ENCODE data around the gene PCYT2. TPM values are rescaled to one million over a fixed set of nuclear protein-coding genes. Genes with fewer than 3 reads are reported as not detected.

Gene PCYT2
- total RNA-seq, 1 experiment from 2014 or later: 55.4 TPM

DNA sequence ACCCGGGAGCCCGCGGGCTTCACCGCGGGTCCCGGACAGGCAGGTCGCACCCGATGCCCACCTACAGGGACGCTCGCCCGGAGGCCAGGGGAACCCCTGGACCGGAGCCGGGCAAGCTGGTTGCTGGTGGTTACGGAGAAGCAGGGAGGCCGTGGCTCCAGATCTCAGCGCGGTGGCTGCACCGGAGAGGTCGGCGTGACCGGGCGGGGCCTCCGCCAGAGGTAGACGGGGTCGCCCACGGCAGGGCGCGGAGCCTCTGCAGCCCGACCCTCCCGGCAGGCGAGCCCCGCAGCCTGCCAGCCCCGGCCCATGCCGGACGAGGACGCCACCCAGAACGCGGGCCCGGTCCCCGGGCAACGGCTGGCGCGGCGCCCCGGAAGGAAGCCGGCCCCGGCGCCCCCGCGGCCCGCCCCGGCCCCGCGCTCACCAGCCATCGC lies 341 bp downstream of the PCYT2 start:
- Histone ChIP-seq H3K27ac (ENCODE audit: low read depth, low read length, poor library complexity, severe bottlenecking) (peak overlapping the region; percentile 62), H3K9me3 (ENCODE audit: low read depth, low read length, poor library complexity, severe bottlenecking) (no peaks in the 10 kb centered on the region), H3K27me3 (replicated peaks; ENCODE audit: insufficient read depth, low read depth, low read length, poor library complexity) (no peaks in the 10 kb centered on the region), H3K4me3 (ENCODE audit: low read depth, low read length, poor library complexity, severe bottlenecking) (peak overlapping the region; percentile 90), H3K36me3 (ENCODE audit: insufficient read depth, low read length, poor library complexity, severe bottlenecking) (peaks cover 53% of the 10 kb centered on the region), H3K4me1 (ENCODE audit: insufficient read depth, low read length, poor library complexity, severe bottlenecking) (peaks cover 5% of the 10 kb centered on the region)
- no peak for DNase-seq (ENCODE audit: low spot score)
- intact Hi-C loops (cut with micrococcal nuclease; ENCODE audit: unreplicated experiment): no loop called here
- ChIA-PET CTCF (no interaction called here), POLR2A (ENCODE audit: low non-redundant PET) (no interaction called here)
- TF ChIP-seq, protein P1, sequence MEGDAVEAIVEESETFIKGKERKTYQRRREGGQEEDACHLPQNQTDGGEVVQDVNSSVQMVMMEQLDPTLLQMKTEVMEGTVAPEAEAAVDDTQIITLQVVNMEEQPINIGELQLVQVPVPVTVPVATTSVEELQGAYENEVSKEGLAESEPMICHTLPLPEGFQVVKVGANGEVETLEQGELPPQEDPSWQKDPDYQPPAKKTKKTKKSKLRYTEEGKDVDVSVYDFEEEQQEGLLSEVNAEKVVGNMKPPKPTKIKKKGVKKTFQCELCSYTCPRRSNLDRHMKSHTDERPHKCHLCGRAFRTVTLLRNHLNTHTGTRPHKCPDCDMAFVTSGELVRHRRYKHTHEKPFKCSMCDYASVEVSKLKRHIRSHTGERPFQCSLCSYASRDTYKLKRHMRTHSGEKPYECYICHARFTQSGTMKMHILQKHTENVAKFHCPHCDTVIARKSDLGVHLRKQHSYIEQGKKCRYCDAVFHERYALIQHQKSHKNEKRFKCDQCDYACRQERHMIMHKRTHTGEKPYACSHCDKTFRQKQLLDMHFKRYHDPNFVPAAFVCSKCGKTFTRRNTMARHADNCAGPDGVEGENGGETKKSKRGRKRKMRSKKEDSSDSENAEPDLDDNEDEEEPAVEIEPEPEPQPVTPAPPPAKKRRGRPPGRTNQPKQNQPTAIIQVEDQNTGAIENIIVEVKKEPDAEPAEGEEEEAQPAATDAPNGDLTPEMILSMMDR (conservative IDR thresholded peaks at IDR 0.05; ENCODE audit: low read depth, low read length): no peak
- no peak for TF ChIP-seq EZH2 (IDR thresholded peaks at IDR 0.05; ENCODE audit: borderline replicate concordance, low read depth, low read length, poor library complexity, severe bottlenecking)
- BruUV-seq (replicated peaks): no TSS peak

DNA sequence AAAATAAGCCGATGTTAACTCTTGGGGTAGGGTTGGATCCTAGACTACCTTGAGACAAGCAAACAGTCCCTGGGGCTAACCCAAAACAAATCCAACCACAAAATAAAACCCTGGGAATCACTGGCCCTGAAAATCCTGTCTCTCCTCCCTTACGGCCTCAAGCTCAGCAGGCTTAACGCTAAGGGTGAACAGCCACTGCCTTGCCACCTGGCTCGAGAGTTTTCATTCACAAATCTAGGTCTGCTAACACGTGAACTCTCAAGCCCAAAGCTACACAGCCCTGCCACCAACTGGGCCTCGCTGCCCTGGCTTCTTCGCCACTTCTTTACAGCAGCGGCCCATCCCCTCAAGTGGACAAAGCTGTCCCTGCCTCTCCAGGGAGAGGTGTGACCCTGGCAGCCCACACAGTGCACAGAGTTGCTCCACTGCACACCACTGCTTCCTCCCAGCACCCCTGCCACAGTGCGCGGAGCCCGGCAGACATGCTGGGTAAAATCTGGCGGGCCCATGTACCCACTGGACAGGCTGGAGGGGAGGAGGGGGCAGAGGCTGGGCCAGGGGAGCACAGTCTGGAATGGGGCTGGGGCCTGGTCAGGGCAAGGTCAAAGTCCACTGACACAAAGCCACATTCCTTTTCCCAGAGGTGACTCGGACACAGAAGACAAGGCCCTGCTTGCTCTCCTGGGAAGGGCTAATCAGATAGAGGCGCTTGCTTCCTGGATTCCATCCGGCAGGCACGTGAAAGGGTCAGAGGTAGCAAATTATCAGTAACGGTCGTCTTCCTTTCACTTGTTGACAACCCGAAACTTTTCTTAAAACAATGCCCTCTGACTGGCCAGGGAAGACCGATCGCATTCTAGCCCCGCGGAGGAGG lies 996 bp downstream of the PCYT2 start:
- CTCF ChIA-PET: no interaction called here
- TF ChIP-seq, protein P1 (conservative IDR thresholded peaks at IDR 0.05; ENCODE audit: low read depth, low read length): no peak
- TF ChIP-seq EZH2 (IDR thresholded peaks at IDR 0.05; ENCODE audit: borderline replicate concordance, low read depth, low read length, poor library complexity, severe bottlenecking): no peak
- no peaks in the 10 kb centered on the region for H3K27me3 ChIP-seq (replicated peaks; ENCODE audit: insufficient read depth, low read depth, low read length, poor library complexity)
- POLR2A ChIA-PET (ENCODE audit: low non-redundant PET): no interaction called here
- no peaks in the 10 kb centered on the region for H3K9me3 ChIP-seq (ENCODE audit: low read depth, low read length, poor library complexity, severe bottlenecking)
- intact Hi-C loops (cut with micrococcal nuclease; ENCODE audit: unreplicated experiment): no loop called here
- BruUV-seq (replicated peaks): no TSS peak
- peak overlapping the region; percentile 62 for H3K27ac ChIP-seq (ENCODE audit: low read depth, low read length, poor library complexity, severe bottlenecking)
- no peak for DNase-seq (ENCODE audit: low spot score)
- peak overlapping the region; percentile 90 for H3K4me3 ChIP-seq (ENCODE audit: low read depth, low read length, poor library complexity, severe bottlenecking)
- H3K36me3 ChIP-seq (ENCODE audit: insufficient read depth, low read length, poor library complexity, severe bottlenecking): peaks cover 51% of the 10 kb centered on the region
- peaks cover 5% of the 10 kb centered on the region for H3K4me1 ChIP-seq (ENCODE audit: insufficient read depth, low read length, poor library complexity, severe bottlenecking)

DNA sequence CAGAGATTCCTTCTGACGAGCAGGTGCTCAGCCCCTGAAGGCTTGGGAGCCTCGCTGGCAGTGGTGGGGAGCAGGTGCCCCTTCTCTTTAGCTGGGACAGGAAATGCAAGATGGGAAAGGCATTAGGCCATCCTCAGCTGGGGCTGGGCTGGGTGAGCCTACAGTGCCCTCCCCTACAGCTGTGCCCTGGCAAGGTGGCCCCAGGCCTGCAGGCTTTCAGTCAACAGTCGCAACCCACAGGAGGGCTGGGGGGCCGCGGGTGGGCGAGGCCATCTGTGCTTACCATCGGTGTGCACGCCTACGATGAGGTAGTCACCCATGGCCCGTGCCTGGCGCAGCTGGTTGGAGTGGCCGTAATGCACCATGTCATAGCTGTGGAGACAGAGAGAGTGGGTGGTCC lies 2.0 kb downstream of the PCYT2 start:
- POLR2A ChIA-PET (ENCODE audit: low non-redundant PET): no interaction called here
- TF ChIP-seq EZH2 (IDR thresholded peaks at IDR 0.05; ENCODE audit: borderline replicate concordance, low read depth, low read length, poor library complexity, severe bottlenecking): no peak
- TF ChIP-seq, protein P1 (conservative IDR thresholded peaks at IDR 0.05; ENCODE audit: low read depth, low read length): no peak

More for the DNA sequence above, 2.0 kb downstream of the PCYT2 start:
- intact Hi-C loops (cut with micrococcal nuclease; ENCODE audit: unreplicated experiment): no loop called here
- H3K27me3 ChIP-seq (replicated peaks; ENCODE audit: insufficient read depth, low read depth, low read length, poor library complexity): no peaks in the 10 kb centered on the region
- no peak for DNase-seq (ENCODE audit: low spot score)
- CTCF ChIA-PET: no interaction called here
- no peak overlapping the region for H3K27ac ChIP-seq (ENCODE audit: low read depth, low read length, poor library complexity, severe bottlenecking)
- BruUV-seq (replicated peaks): no TSS peak
- H3K4me3 ChIP-seq (ENCODE audit: low read depth, low read length, poor library complexity, severe bottlenecking): no peak overlapping the region
- H3K4me1 ChIP-seq (ENCODE audit: insufficient read depth, low read length, poor library complexity, severe bottlenecking): peaks cover 5% of the 10 kb centered on the region
- H3K36me3 ChIP-seq (ENCODE audit: insufficient read depth, low read length, poor library complexity, severe bottlenecking): peaks cover 43% of the 10 kb centered on the region
- H3K9me3 ChIP-seq (ENCODE audit: low read depth, low read length, poor library complexity, severe bottlenecking): no peaks in the 10 kb centered on the region
